MCF 10A (cell line): Measurements from ENCODE around the gene AFAP1L1. TPM values are rescaled to one million over a fixed set of nuclear protein-coding genes. Genes with fewer than 3 reads are reported as not detected.

Experiments used
- BruUV-seq: library from RNA; stranded (reverse); fragments of 400-500 nt; replicated peaks from 2 replicates; lab custom pipeline; 2021; lab: Mats Ljungman, UMichigan
- CTCF ChIA-PET: fragments of 300-600 bp; sonication (Branson Sonifier 250); formaldehyde crosslinking; extraction: SDS; loops from one replicate; lab custom pipeline; 2021; ENCODE audit warnings: antibody characterized with exemption, inconsistent platforms; lab: Yijun Ruan, JAX
- POLR2A ChIA-PET: fragments of 300-600, 350-650 bp; sonication (Branson Sonifier 250); formaldehyde crosslinking; extraction: SDS; loops from one replicate; lab custom pipeline; 2020; ENCODE audit warnings: antibody characterized with exemption, inconsistent platforms; lab: Yijun Ruan, JAX
- DNase-seq: peaks from one replicate; pipeline ENCODE4 v3.0.0-alpha.2; 2018; ENCODE audit not compliant: unreplicated experiment
- H3K27ac Mint-ChIP-seq: one replicate; pipeline ENCODE4 v1.8.0; 2022; ENCODE audit warnings: mild to moderate bottlenecking, low read depth, mixed read lengths; ENCODE audit not compliant: unreplicated experiment
- H3K27me3 Mint-ChIP-seq: one replicate; pipeline ENCODE4 v1.8.0; 2022; ENCODE audit warnings: mixed read lengths; ENCODE audit not compliant: insufficient read depth, unreplicated experiment
- H3K36me3 Mint-ChIP-seq: one replicate; pipeline ENCODE4 v1.8.0; 2022; ENCODE audit warnings: mild to moderate bottlenecking, moderate library complexity, mixed read lengths; ENCODE audit not compliant: insufficient read depth, unreplicated experiment
- H3K4me1 Mint-ChIP-seq: one replicate; pipeline ENCODE4 v1.8.0; 2022; ENCODE audit warnings: mixed read lengths; ENCODE audit not compliant: insufficient read depth, unreplicated experiment
- H3K4me3 Mint-ChIP-seq: one replicate; pipeline ENCODE4 v1.8.0; 2022; ENCODE audit warnings: mild to moderate bottlenecking, moderate library complexity, mixed read lengths; ENCODE audit not compliant: unreplicated experiment
- H3K9me3 Mint-ChIP-seq: one replicate; pipeline ENCODE4 v1.8.0; 2022; ENCODE audit warnings: mixed read lengths; ENCODE audit not compliant: unreplicated experiment
- intact Hi-C: fragments of 100-400 bp; cut with micrococcal nuclease; formaldehyde crosslinking; loops from 2 replicates; pipeline ENCODE4 v1.14.1; 2022
- total RNA-seq: library from RNA; stranded (reverse); gene quantifications from 2 replicates; pipeline ENCODE4 v1.2.3, GENCODE V29; 2022
- TF ChIP-seq, protein P1 (sequence below): fragments of 200-600 bp; IDR thresholded peaks from one replicate; pipeline ENCODE4 v1.8.0; 2022; ENCODE audit warnings: antibody characterized with exemption, mild to moderate bottlenecking; ENCODE audit not compliant: unreplicated experiment

AFAP1L1 gene
- total RNA-seq, 1 experiment from 2014 or later: 4.8 TPM

DNA sequence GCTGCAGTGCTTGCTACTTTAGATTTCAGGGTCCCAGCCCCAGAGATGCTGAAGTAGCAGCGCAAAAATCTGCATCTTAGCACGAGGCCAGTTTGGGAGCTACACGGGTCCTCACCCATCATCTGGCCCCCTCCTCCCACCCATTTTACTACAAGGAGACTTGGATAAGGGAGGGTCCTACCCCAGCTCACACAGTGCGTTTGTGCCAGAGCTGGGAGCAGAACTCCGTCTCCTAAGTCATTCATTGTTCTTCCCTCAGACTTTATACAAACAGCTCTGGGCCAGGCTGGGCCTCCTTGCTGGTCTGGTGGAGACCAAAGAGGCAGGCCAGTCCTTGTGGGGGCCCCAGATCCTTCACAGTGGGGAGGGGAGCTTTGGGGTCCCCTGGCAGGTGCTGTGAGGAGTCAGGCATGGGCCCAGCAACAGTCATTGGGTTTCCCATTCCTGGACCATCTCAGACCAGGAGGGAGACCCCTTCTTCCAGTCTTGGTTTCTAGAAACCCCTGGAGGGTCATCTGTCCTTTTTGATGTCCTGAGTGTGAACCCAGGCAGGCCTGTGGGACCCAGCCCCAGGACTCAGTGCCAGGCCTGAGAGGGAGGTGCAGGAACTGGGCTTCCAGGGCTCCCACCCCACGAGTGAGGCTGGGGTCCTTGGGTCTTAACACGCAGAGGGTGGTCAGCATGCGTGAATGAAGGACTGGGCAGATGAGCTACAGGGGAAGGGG, 109.8 kb downstream of the AFAP1L1 start:
- intact Hi-C loops: loop anchor here (5.0 kb wide), 1 partner anchor 446 kb away; no protein-coding TSS in a partner anchor
- CTCF ChIA-PET: interaction anchor here (0.5 to 27.0 kb wide), 71 partner anchors 9 to 242 kb away, joined by 3 to 662 read pairs (median 4); partner anchors contain the start of genes CSNK1A1, GRPEL2 and PCYOX1L
- POLR2A ChIA-PET: interaction anchor here (1.1 to 2.2 kb wide), 2 partner anchors 57 to 181 kb away, joined by 4 to 12 read pairs; no protein-coding TSS in a partner anchor
- BruUV-seq: no TSS peak
- Mint-ChIP-seq H3K27ac (no peak overlapping the region), H3K9me3 (no peaks in the 10 kb centered on the region), H3K27me3 (no peaks in the 10 kb centered on the region), H3K36me3 (peaks cover 5% of the 10 kb centered on the region), H3K4me3 (no peak overlapping the region), H3K4me1 (no peaks in the 10 kb centered on the region)
- DNase-seq: no peak
- TF ChIP-seq, protein P1, sequence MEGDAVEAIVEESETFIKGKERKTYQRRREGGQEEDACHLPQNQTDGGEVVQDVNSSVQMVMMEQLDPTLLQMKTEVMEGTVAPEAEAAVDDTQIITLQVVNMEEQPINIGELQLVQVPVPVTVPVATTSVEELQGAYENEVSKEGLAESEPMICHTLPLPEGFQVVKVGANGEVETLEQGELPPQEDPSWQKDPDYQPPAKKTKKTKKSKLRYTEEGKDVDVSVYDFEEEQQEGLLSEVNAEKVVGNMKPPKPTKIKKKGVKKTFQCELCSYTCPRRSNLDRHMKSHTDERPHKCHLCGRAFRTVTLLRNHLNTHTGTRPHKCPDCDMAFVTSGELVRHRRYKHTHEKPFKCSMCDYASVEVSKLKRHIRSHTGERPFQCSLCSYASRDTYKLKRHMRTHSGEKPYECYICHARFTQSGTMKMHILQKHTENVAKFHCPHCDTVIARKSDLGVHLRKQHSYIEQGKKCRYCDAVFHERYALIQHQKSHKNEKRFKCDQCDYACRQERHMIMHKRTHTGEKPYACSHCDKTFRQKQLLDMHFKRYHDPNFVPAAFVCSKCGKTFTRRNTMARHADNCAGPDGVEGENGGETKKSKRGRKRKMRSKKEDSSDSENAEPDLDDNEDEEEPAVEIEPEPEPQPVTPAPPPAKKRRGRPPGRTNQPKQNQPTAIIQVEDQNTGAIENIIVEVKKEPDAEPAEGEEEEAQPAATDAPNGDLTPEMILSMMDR: no peak

DNA sequence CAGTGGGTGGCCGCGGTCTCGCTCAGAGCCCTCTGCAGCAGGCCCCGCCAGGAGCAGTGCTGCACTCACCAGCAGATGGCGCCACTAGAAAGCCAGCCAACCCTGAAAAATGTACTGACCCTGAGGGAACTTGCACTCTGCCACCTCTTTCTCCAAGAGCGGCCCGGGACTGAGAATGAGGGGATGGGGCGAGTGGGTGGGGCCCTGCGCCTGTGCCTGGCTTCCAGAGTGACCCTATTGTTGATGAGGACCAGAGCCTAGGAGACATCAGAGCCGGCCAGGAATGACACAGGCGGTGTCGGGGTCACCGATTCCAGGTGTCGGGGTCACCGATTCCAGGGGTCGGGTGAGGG, 110.3 kb downstream of the AFAP1L1 start:
- POLR2A ChIA-PET: interaction anchor here (0.7 to 2.2 kb wide), 4 partner anchors 53 to 181 kb away, joined by 4 to 12 read pairs (median 4); no protein-coding TSS in a partner anchor
- no peak overlapping the region for H3K4me3 Mint-ChIP-seq

DNA sequence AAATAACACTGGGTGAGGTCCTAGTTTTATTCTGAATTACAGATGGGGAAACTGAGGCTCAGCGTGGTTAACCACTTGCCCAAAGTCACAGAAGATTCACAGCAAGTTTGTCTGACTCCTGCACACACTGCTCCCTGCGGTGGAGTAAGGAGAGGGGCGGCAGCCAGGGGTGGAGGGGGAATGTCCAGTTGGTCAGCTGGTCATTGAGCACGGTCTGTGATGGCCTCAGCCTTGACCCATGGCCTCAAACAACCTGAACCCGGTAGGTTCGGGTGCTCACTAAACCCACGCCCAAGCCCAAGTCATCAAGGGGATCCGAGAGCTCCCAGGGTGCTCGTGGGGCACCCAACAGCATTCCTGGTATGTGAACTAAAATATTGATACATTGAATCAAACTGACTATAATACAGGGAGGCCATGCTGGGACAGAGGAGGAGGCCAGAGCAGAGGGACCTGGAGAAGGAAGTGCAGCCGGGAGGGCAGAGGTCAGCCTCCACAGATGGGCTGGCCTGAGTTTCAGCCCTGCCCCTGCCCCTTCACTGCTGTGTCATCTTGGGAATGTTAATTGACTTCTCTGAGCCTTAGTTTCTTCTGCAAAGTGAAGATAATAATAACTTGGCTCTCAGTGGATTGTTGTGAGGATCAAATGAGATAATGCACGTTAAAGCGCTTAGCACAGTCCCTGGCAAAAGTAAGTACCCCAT, 111.0 kb downstream of the AFAP1L1 start:
- H3K4me1 Mint-ChIP-seq: no peaks in the 10 kb centered on the region
- CTCF ChIA-PET: interaction anchor here (0.5 to 27.0 kb wide), 52 partner anchors 8 to 242 kb away, joined by 3 to 662 read pairs (median 6); partner anchors contain the start of gene CSNK1A1
- POLR2A ChIA-PET: interaction anchor here (0.7 to 2.2 kb wide), 4 partner anchors 52 to 180 kb away, joined by 4 to 12 read pairs (median 4); no protein-coding TSS in a partner anchor

More for the DNA sequence above, 110.3 kb downstream of the AFAP1L1 start:
- BruUV-seq: no TSS peak
- Mint-ChIP-seq H3K27me3 (no peaks in the 10 kb centered on the region), H3K27ac (no peak overlapping the region), H3K4me1 (no peaks in the 10 kb centered on the region), H3K36me3 (peaks cover 4% of the 10 kb centered on the region), H3K9me3 (no peaks in the 10 kb centered on the region)
- intact Hi-C loops: loop anchor here (1.0 to 5.0 kb wide), 4 partner anchors 52 to 445 kb away; no protein-coding TSS in a partner anchor
- peak; percentile 78 for DNase-seq
- TF ChIP-seq, protein P1: peak; percentile 97
- CTCF ChIA-PET: interaction anchor here (0.5 to 27.0 kb wide), 75 partner anchors 8 to 242 kb away, joined by 3 to 662 read pairs (median 4); partner anchors contain the start of genes CSNK1A1 and PCYOX1L

More for the DNA sequence above, 111.0 kb downstream of the AFAP1L1 start:
- TF ChIP-seq, protein P1: no peak
- intact Hi-C loops: loop anchor here (1.0 to 5.0 kb wide), 4 partner anchors 52 to 445 kb away; no protein-coding TSS in a partner anchor
- no peaks in the 10 kb centered on the region for H3K27me3 Mint-ChIP-seq
- no peak for DNase-seq
- BruUV-seq: no TSS peak
- H3K4me3 Mint-ChIP-seq: no peak overlapping the region
- no peaks in the 10 kb centered on the region for H3K36me3 Mint-ChIP-seq
- no peaks in the 10 kb centered on the region for H3K9me3 Mint-ChIP-seq
- H3K27ac Mint-ChIP-seq: no peak overlapping the region
